Loucy (cell line): ENCODE data around the gene CTSH.

Source experiments
- H2AFZ ChIP-seq: fragments of 200-600 bp; sonication (generic); 2 replicates; pipeline ENCODE4 v1.6.0; 2016; ENCODE audit warnings: antibody characterized with exemption, mild to moderate bottlenecking, low read length, moderate library complexity
- H3F3A ChIP-seq: fragments of 200-600 bp; 2 replicates; pipeline ENCODE4 v1.6.0; 2016; ENCODE audit warnings: antibody characterized with exemption, low read depth, mild to moderate bottlenecking
- H3K27me3 ChIP-seq: fragments of 200-600 bp; sonication (generic); 2 replicates; pipeline ENCODE4 v1.6.1; 2014; ENCODE audit warnings: low read length, mild to moderate bottlenecking; ENCODE audit not compliant: insufficient read depth, poor library complexity, severe bottlenecking
- H3K36me3 ChIP-seq: fragments of 200-600 bp; sonication (generic); 2 replicates; pipeline ENCODE4 v1.6.1; 2016; ENCODE audit warnings: low read length; ENCODE audit not compliant: insufficient read depth
- H3K4me1 ChIP-seq: fragments of 200-600 bp; sonication (generic); 2 replicates; pipeline ENCODE4 v1.5.1; 2014; ENCODE audit warnings: low read length, mild to moderate bottlenecking; ENCODE audit not compliant: insufficient read depth, poor library complexity, severe bottlenecking
- H3K4me2 ChIP-seq: fragments of 200-600 bp; sonication (generic); 2 replicates; pipeline ENCODE4 v1.6.0; 2014; ENCODE audit warnings: antibody characterized with exemption, low read length, low read depth, mild to moderate bottlenecking; ENCODE audit not compliant: poor library complexity, severe bottlenecking
- H3K4me3 ChIP-seq: fragments of 200-600 bp; sonication (generic); 2 replicates; pipeline ENCODE4 v1.5.1; 2014; ENCODE audit warnings: low read length, mild to moderate bottlenecking, mixed read lengths; ENCODE audit not compliant: poor library complexity, severe bottlenecking
- H3K79me2 ChIP-seq: fragments of 200-600 bp; sonication (generic); 2 replicates; pipeline ENCODE4 v1.6.1; 2014; ENCODE audit warnings: low read length; ENCODE audit not compliant: insufficient read depth
- H3K9ac ChIP-seq: fragments of 200-600 bp; sonication (generic); 2 replicates; pipeline ENCODE4 v1.6.0; 2014; ENCODE audit warnings: mild to moderate bottlenecking, low read depth, low read length, moderate library complexity; ENCODE audit not compliant: poor library complexity, severe bottlenecking
- H3K9me2 ChIP-seq: fragments of 200-600 bp; sonication (generic); replicated peaks from 2 replicates; pipeline ENCODE4 v1.6.1; 2016; ENCODE audit warnings: low read depth, low read length, mixed read lengths
- H3K9me3 ChIP-seq: fragments of 200-600 bp; sonication (generic); 2 replicates; pipeline ENCODE4 v1.6.1; 2014; ENCODE audit warnings: mild to moderate bottlenecking, antibody characterized with exemption, low read length, low read depth; ENCODE audit not compliant: insufficient read depth
- H4K20me1 ChIP-seq: fragments of 200-600 bp; sonication (generic); 2 replicates; pipeline ENCODE4 v1.6.0; 2014; ENCODE audit warnings: antibody characterized with exemption, low read length, mild to moderate bottlenecking; ENCODE audit not compliant: insufficient read depth, poor library complexity, severe bottlenecking
- CTCF ChIP-seq: fragments of 200-600 bp; sonication (generic); conservative IDR thresholded peaks from 2 replicates; pipeline ENCODE4 v1.5.1; 2014; ENCODE audit warnings: mild to moderate bottlenecking, antibody characterized with exemption, low read length
- EZH2phosphoT487 ChIP-seq: fragments of 200-600 bp; IDR thresholded peaks from 2 replicates; pipeline ENCODE4 v1.6.1; 2018; ENCODE audit warnings: antibody characterized with exemption, mild to moderate bottlenecking, moderate library complexity, borderline replicate concordance

The CTSH gene

GRCh38 chr15:78898540-78898939, 46.3 kb downstream of the CTSH start:
- no peaks in the 10 kb centered on the region for H3F3A ChIP-seq
- peaks cover 95% of the 10 kb centered on the region for H3K36me3 ChIP-seq

GRCh38 chr15:78895471-78895870, 49.4 kb downstream of the CTSH start:
- Histone ChIP-seq H3K4me1 (no peaks in the 10 kb centered on the region), H4K20me1 (peaks cover 82% of the 10 kb centered on the region), H3K79me2 (peaks cover 34% of the 10 kb centered on the region; the same call in 1 of the 2 replicates), H3K4me2 (no peak overlapping the region), H3F3A (no peaks in the 10 kb centered on the region), H3K9me3 (no peaks in the 10 kb centered on the region), H3K9ac (no peak overlapping the region), H3K36me3 (peaks cover 95% of the 10 kb centered on the region), H3K4me3 (no peak overlapping the region), H3K27me3 (no peaks in the 10 kb centered on the region), H3K9me2 (no peaks in the 10 kb centered on the region), H2AFZ (no peak overlapping the region)
- TF ChIP-seq CTCF (no peak), EZH2phosphoT487 (no peak)

More at GRCh38 chr15:78898540-78898939, 46.3 kb downstream of the CTSH start:
- Histone ChIP-seq H3K4me1 (no peaks in the 10 kb centered on the region), H3K9me2 (no peaks in the 10 kb centered on the region), H3K4me3 (no peak overlapping the region), H2AFZ (no peak overlapping the region), H3K9ac (no peak overlapping the region), H3K27me3 (no peaks in the 10 kb centered on the region), H4K20me1 (peaks cover 62% of the 10 kb centered on the region), H3K4me2 (no peak overlapping the region), H3K79me2 (peaks cover 20% of the 10 kb centered on the region; the same call in 1 of the 2 replicates), H3K9me3 (no peaks in the 10 kb centered on the region)
- TF ChIP-seq EZH2phosphoT487 (no peak), CTCF (no peak)

GRCh38 chr15:78893538-78893937, 51.3 kb downstream of the CTSH start:
- no peak overlapping the region for H2AFZ ChIP-seq
- H3K27me3 ChIP-seq: no peaks in the 10 kb centered on the region
- no peaks in the 10 kb centered on the region for H3K9me3 ChIP-seq
- H3F3A ChIP-seq: no peaks in the 10 kb centered on the region
- no peak overlapping the region for H3K4me3 ChIP-seq
- H3K4me1 ChIP-seq: no peaks in the 10 kb centered on the region
- no peak overlapping the region for H3K9ac ChIP-seq
- peaks cover 97% of the 10 kb centered on the region for H3K36me3 ChIP-seq
- H4K20me1 ChIP-seq: peaks cover 82% of the 10 kb centered on the region
- peaks cover 39% of the 10 kb centered on the region; the same call in 1 of the 2 replicates for H3K79me2 ChIP-seq
- TF ChIP-seq CTCF (no peak), EZH2phosphoT487 (no peak)
- H3K4me2 ChIP-seq: no peak overlapping the region
- H3K9me2 ChIP-seq: no peaks in the 10 kb centered on the region
